Activated effector memory CD4-positive, alpha-beta T cell treated with Interleukin-2 at 50 U/mL for 16 hours (primary cell): ENCODE measurements around the gene YIF1A.
"Not testable (repeated sequence)": the region's sequence is repeated elsewhere in the genome, so short reads cannot be mapped to it uniquely, and the experiment has no call there.

Experiments used
- DNase-seq: peaks from one replicate; pipeline ENCODE4 v3.0.0-alpha.2; 2020

Gene YIF1A

DNA sequence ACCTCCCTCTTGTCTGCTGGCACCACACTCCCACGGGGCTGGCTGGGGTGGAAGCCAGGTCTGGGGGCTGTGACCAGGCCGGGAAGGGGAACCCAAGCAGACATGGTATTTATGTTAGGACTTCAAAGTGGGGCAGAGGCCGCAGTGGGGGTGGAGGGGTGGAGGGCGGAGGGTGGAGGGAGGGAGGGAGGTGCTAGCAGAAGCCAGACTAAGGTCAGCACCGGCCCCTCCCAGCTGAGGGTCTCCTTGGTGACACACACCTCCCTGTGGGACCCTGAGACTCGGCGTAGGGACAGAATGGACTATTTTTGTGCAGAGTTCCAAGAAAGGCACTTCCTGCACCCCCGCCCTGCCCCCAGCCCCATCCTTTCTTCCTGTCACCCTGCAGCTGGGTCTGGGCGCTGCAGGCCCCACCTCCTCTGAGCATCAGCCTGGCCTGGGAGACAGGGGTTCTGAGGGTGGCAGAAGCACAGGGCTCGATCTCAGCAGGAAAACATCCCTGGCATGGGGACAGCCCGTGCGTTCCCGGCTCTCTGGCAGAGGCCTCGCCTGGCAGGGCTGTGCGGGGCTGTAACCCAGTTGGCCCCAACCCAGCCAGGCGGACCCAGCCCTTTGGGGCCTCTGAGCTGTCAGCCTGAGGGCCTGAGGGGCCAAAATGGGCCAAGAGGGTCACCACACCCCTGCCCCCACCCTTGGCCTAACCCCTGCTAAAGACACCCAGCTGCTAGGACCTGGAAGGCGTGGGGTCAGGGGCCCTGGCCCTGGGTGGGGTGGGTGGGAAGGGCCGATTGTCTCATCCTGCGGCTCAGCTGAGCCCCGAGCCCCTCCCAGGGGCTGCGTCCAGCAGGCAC, 37.5 kb upstream of the YIF1A start:
- DNase-seq, result no peak

- no peak for DNase-seq
These were observed 36.3 kb upstream of the YIF1A start for GRCh38 chr11:66325263-66325671.

- no peak for DNase-seq
These were observed 35.7 kb upstream of the YIF1A start for GRCh38 chr11:66324664-66325063.

DNA sequence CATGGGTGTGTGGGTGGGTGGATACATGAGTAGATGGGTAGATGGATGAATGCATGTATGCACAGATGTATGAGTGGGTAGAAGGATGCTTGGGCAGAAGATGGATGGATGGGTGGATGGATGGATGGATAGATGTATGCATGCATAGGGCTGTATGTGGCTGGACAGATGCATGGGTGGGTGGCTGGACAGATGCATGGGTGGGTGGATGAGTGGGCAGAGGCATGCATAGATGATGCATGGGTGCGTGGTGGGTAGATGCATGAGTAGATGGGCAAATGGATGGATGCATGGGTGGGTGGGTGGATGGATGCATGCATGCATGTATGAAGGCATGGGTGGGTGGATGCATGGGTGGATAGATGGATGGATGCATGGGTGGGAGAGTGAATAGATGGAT, 34.7 kb upstream of the YIF1A start:
- no peak for DNase-seq

- no peak for DNase-seq
These were observed 33.9 kb upstream of the YIF1A start for GRCh38 chr11:66322732-66323427.

DNA sequence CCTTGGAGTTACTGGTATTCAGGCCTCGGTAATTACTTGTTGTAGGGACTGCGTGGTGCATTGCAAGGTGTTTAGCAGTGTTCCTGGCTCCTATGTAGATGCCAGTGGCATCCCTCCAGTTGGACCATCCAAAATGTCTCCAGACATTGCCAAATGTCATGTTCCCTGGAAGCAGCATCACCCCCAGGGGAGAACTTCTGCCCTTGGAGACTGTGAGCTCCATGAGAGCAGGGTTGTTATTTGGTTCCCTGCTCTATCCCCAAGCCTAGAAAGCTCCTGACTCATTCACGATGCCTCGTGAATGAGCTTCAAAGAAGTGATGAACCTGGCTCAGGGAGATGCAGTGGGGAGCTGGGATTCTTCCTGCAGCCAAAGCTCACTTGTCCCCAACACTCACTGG, 32.7 kb upstream of the YIF1A start:
- DNase-seq, result no peak

DNA sequence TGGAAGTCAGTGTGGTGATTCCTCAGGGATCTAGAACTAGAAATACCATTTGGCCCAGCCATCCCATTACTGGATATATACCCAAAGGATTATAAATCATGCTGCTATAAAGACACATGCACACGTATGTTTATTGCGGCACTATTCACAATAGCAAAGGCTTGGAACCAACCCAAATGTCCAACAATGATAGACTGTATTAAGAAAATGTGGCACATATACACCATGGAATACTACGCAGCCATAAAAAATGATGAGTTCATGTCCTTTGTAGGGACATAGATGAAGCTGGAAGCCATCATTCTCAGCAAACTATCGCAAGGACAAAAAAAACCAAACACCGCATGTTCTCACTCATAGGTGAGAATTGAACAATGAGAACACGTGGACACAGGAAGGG, 31.8 kb upstream of the YIF1A start:
- not testable (repeated sequence) for DNase-seq

DNA sequence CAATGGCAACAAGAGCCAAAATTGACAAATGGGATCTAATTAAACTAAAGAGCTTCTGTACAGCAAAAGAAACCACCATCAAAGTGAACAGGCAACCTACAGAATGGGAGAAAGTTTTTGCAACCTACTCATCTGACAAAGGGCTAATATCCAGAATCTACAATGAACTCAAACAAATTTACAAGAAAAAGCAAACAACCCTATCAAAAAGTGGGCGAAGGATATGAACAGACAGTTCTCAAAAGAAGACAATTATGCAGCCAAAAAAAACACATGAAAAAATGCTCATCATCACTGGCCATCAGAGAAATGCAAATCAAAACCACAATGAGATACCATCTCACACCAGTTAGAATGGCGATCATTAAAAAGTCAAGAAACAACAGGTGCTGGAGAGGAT, 31.3 kb upstream of the YIF1A start:
- not testable (repeated sequence) for DNase-seq

GRCh38 chr11:66318600-66318970, 29.6 kb upstream of the YIF1A start:
- no peak for DNase-seq

DNA sequence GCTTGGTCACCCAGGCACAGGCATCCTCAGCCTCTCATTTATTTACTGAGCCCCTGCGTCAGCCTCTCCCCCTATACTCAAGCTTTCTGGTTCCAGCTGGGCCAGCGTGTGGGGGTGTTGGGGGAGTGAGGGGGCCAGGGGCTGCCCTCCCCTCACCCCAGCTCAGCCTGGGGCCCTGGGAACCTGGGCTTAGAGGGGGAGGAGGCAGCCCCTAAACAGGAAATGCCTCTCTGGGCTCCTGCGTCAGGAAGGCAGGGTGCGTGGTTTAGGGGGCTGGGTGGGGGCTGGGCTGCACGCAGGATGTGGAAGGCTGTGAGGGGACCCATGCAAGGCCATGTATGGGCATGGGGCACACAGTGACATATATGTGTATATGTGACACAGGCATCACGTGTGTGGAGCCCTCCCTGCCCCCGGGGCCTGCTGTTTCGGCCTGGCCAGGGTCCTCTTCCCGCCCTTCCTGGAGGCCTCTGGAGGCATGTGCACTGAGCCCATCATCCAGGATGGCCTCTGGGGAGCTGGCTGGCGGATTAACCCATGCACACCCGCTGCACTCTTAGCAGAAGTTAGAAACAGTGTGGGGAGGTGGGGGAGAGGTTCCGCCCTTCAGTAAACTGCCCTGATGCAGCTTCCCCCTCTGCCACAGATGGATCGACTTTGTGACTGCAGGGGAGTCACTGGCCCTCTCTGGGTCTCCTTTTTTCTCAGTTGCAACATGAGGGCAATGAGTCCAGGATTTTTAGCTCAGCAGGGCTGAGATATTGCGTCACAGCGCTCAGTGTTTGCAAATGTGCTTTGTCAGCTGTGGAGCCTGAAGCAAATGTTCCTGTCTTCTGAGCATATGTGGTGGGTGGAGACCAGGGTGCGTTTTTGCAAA, 29.0 kb upstream of the YIF1A start:
- no peak for DNase-seq

DNA sequence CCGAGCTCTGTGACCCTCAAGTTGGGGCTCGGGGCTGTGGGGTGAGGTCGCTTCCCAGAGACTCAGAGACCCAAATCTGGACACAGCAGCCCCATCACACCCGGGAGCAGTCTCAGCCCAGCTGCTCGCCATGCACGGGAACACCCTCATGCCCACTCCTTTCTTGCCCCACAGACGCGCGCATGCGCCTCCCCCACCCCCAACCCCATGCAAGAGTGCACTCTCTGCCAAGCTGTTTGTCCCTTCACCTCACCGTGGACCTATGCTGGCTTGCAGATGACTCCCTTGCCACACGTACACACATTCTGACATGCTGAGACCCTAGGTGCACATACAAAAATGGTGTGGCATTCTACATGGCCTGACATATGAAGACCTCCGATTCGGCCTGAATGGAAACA, 28.4 kb upstream of the YIF1A start:
- DNase-seq, result no peak

- no peak for DNase-seq
These were observed 27.9 kb upstream of the YIF1A start, which contains the start of gene CD248 for GRCh38 chr11:66316849-66317251. Gene CD248, minus strand, starts transcription at chr11:66317044. Its CDS starts 17 bp downstream, at chr11:66317027.

DNA sequence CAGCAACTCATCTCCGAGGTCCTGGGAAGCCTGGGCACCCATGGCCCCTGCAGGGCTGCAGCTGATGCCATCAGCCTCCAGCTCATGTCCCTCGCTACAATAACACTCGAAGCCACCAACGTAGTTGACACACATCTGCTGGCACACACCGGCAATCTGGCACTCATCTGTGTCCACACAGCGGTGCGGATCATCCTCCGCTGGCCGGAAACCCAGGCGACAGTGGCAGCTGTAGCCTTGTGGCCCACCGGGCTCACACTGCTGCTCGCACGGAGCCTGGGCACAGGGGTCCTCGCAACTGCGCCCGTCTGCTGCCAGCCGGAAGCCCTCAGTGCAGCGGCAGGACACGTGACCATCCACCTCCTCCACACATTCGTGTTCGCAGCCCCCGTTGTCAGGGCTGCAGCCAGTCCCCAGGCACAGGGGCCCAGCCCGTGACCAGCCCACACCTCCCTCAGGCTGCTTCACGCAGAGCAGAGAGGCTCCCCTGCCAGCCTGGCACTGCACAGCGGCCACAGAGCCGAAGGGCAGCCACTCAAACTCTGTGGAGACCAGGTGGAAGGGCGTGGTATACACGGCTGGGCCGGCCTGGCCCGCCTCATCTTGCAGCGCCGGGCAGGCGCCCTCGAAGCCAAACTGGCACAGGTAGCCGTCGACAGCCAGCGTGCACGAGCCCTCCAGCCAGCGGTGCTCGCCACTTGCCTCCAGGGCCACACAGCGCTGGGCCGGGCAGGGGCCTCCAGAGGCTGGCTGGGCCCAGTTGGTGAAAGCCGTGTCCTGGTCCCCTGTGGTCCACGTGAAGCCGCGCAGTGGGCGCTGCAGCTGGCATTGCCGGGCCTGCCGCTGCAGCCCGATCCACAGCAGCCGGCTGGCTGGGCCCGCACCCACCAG, 27.2 kb upstream of the YIF1A start:
- DNase-seq, result no peak

- DNase-seq, result no peak
These were observed 26.5 kb upstream of the YIF1A start for GRCh38 chr11:66315498-66315885.

GRCh38 chr11:66314561-66315497, 25.9 kb upstream of the YIF1A start:
- DNase-seq, result no peak

- no peak for DNase-seq
These were observed 25.2 kb upstream of the YIF1A start for GRCh38 chr11:66314186-66314501.

DNA sequence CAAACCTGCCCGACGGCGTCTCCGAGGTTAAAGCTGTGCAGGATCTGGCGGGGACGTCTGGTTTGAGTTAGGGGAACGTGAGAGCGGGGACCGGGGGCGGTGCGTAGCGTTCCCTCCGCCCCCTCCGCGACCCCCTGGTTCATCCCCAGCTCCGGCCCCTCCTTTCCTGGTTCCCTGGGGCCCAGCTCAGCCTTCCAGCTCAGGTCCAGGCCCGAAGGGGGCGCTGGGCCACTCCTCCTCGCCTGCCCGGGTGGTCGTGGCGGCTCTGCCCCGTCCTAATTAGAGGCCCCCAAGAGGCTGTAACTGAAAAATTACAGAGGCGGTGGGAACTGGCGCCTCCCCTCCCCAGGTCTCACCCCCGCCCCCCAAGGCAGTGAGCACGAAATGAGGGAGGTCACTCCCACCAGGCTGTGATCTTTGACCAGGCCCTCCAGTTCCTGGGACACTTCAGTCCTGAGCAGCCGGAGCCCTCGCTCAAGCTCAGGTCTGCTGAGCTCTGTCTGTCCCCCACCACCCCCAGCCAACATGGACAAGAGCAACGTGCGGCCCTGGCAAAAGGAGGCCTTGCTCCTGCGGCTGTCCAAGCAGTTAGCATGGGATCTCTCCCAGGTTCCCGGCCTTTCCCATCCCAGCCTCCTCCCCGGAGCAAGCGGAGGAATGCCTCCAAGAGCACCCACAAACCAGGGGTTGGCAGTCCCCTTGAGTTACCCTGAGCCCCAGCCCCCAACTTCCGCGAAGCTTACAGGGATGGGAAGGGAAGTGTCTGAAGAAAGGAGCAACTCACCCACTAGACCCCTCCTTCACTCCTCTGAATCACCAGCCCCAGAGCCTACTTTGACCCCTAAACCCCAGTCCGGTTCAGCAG, 24.6 kb upstream of the YIF1A start:
- DNase-seq, result no peak

- peak; percentile 93 for DNase-seq
These were observed 23.8 kb upstream of the YIF1A start for GRCh38 chr11:66312549-66313320.

- peak; percentile 88 for DNase-seq
These were observed 23.1 kb upstream of the YIF1A start for GRCh38 chr11:66311965-66312548.
